Stimulated activated naive CD8-positive, alpha-beta T cell treated with anti-CD3 and anti-CD28 coated beads, Interleukin-15, Interleukin-2, amounts not matched to agents 100 U/mL and 50 U/mL, for 24 hours (primary cell): ENCODE data around the gene ACVR1B.

ENCODE experiments used
- ATAC-seq: fragments of 150-1000 bp; cut with Tn5 transposase; one replicate; pipeline ENCODE4 v1.10.0; 2021
- DNase-seq: peaks from one replicate; pipeline ENCODE4 v3.0.0; 2021

Gene ACVR1B

DNA sequence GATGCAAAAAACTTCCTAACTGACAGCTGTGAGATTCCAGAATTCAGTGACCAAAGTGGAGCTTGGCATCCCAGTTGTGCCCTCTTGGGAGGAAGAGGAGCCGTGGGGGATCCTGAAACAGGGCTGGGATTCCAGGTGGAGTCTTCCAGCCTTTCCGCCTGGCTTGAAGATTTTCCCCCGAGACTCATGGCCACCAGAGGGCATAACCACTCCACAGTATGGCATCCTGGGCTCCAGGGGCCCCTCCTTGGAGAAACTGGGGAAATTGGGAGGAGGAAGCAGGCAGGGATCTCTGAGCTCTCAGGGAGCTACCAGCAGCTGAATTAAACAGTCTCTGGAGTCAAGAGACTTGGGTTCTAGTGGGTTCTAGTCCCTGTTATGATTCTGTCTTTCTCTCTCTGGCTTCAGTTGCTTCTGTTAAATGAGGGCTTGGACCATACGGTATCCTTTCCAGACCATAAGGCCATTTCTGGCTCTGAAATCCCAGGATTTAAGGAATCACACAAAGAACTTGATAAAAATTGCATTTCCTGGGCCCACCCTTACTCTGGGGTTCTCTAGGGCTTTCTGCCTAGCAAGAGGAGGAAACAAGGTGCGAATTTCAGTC is 52.6 kb downstream of the ACVR1B start:
- DNase-seq (peak; percentile 37), ATAC-seq (no peak)

DNA sequence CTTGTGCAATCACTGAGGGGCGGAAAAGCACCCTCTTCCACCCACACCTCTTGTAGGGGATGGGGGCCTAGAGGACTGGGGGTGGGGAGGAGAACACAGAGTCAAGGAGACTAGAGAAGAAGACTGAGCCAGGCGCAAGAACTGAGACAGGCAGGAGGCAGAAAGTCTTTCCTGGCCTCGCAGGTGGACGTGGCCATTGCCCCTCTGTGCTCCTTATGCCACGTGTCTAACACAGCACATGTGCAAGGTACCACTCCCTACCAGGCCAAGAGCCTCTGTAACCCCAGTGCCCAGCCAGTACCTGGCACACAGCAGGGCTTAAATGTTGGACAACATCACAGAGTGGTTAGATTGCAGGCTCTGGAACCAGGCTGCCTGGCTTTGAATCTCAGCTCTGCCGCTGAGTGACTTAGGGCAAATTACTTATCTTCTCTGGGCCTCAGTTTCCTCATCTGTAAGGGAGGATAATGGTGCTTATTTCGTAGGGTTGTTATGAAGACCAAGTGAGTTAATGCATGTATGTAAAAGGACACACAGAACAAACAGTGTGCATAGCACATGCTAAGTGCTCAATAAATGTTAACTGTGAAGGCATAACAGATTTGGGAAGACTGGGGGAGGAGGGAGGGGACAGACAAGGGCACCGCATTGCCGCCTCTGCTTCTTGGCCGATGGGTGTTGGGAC is 53.9 kb downstream of the ACVR1B start:
- no peak for DNase-seq
- no peak for ATAC-seq

DNA sequence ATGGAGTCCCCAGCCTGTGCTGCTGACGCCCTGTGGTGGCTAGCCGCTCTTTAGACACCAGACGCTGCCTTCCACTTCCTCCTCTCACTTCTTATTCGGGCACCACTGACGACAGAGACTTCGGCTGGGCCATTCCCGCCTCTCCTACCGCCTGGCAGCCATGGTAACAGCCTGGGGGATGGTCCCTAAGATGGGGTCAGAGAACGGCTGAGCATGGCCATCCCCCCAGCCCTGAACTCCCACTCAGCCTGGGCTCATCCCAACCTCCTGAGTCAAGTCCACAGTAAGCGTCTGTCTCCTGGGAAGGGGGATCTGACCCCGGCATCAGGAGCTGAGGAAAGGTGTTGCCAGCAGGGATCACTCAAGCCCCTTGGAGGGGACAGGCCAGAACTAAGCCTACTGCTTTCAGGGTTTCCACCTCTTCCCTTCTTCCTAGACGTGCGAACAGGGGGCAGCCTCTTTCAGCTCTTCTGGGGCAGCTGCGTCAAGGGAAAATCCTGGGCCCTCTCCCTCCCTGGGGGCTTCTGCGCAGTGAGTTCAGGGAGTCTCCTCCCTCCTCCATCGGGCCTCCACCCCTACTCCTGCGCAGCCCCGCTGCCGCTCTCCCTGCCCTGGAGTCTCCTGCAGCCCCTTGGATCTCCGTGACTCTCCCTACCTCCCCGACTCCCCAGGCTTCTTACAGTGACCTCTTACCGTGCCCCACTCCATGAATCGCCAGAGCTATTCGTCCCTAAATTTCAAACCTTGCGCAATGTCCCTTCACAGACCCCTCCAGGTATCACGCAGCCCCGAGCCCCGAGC is 54.6 kb downstream of the ACVR1B start:
- ATAC-seq (peak; percentile 10), DNase-seq (peak; percentile 39)

DNA sequence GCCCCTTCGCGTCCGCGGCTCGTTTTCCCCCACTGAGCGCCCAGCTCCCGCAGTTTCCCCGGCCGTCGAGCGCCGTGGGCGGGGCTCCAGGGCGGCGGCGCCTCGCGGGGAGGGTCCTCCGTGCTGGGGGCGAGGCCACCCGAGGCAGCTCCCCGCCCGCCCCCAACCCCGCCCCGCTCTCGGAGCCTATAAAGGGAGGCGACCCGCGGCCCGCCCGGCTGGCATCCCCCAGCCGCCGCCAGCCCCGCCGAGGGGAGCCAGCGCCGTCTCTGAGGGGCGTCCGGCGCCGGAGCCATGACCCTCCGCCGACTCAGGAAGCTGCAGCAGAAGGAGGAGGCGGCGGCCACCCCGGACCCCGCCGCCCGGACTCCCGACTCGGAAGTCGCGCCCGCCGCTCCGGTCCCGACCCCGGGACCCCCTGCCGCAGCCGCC is 55.2 kb downstream of the ACVR1B start, which contains the start of gene TAMALIN:
Gene TAMALIN, plus strand, starts transcription at position 221 of the 432 bp plus-strand sequence. Its CDS starts 74 bp downstream, at position 295.
- ATAC-seq (peak; percentile 76), DNase-seq (peak; percentile 86)

- ATAC-seq (peak; percentile 50), DNase-seq (peak; percentile 60)
Observed at GRCh38 chr12:52007158-52007921, 55.8 kb downstream of the ACVR1B start.

DNA sequence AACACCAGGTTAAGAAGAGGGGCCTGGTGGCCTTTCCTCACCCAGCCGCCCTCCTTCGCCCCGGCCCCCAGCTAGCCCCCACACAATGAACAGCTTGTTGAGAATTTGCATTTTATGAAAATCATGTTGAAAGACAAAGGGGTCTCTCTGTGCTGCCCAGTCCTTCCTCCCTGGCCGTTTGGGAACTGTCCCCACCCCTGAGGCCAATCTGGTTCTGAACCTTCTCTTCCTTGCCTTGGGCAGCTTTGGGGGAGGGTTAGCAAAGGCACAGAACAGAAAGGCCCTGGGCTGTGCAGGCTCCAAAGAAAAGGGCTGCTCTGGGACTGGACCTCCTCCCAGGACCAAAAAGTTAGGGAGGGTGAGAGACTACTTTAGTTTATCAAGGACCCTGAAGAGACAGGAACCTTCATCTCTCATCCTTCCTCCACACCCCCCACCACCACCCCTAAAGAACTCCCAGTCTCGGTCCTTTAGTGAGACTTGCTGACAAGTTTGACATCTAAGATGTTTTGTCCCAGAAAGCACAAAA is 56.5 kb downstream of the ACVR1B start:
- ATAC-seq: no peak
- DNase-seq: no peak

DNA sequence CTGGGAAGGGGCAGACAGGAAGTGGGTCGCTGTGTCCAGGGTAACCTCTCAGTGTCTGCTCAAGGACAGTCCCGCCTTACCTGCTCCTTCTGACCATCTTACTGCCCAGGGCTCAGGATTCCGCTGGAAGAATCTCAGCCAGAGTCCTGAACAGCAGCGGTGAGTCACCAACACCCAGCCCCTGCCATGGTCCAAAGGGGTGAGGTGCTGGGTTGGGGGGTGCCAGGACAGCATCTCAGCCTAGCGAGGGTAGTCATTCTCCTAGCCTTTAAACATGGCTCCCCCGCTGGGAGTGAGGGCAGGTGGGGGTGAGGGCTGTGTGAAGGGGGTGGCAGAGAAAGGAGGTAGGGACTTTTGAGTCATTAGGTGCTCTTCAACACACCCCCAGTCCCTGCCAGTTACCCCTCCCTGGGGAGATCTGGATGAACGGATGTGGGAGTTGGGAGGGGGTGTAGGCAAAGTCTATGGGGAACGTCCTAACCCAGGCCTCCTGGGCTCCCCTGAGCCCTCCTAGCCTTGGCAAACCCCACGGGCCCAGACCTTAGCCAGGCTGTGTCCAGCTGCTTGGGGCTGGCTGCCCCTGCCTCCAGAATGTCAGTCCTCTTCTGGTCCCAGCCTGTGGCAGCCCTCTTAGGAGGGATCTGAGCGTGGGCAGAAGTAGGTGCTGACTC is 57.7 kb downstream of the ACVR1B start:
- ATAC-seq (no peak), DNase-seq (no peak)

- no peak for DNase-seq
- no peak for ATAC-seq
Observed at GRCh38 chr12:52010152-52010622, 58.7 kb downstream of the ACVR1B start.

GRCh38 chr12:52010692-52011601 is 59.4 kb downstream of the ACVR1B start:
- DNase-seq (no peak), ATAC-seq (no peak)

DNA sequence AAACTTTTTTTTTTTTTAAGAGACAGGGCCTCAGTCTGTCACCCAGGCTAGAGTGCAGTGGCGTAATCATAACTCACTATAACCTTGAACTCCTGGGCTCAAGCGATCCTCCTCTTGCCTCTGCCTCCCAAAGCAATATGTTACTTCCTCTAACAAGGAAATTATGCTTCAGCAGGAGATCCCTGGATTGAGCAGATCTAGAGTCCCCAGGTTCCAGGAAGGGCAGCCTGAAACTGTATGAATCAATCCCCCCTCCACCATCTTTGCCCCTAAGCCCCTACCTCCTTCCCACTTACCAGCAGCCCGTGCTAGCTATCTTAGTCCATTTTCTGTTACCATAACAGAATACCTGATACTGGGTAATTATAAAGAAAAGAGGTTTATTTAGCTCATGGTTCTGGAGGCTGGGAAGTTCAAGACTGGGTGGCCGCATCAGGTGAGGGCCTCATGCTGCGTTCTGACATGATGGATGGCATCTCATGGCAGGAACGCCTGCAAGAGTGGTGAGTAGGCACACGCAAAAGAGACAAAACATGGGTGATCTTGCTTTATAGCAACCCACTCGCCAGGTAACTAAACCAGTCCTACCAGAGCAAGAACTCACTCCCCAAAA is 60.2 kb downstream of the ACVR1B start:
- no peak for DNase-seq
- ATAC-seq: no peak

GRCh38 chr12:52013626-52014310 is 62.3 kb downstream of the ACVR1B start:
- ATAC-seq (no peak), DNase-seq (no peak)

GRCh38 chr12:52014567-52015530 is 63.4 kb downstream of the ACVR1B start:
- DNase-seq (no peak), ATAC-seq (no peak)

GRCh38 chr12:52015532-52016041 is 64.1 kb downstream of the ACVR1B start:
- no peak for ATAC-seq
- no peak for DNase-seq

GRCh38 chr12:52018433-52019112 is 67.1 kb downstream of the ACVR1B start:
- ATAC-seq: no peak
- no peak for DNase-seq

GRCh38 chr12:52019113-52019770 is 67.7 kb downstream of the ACVR1B start:
- ATAC-seq (no peak), DNase-seq (no peak)

- peak; percentile 76 for DNase-seq
- peak; percentile 37 for ATAC-seq
Observed at GRCh38 chr12:52020539-52021336, 69.2 kb downstream of the ACVR1B start.
